Left ventricle myocardium superior (tissue), 1 donor: ENCODE measurements around the gene SLC2A13. TPM values are rescaled to one million over a fixed set of nuclear protein-coding genes. Genes with fewer than 3 reads are reported as not detected.
"Not testable (repeated sequence)": the region's sequence is repeated elsewhere in the genome, so short reads cannot be mapped to it uniquely, and the experiment has no call there.

Experiments used
- ATAC-seq: fragments of 200-7000 bp; cut with Tn5 transposase; one replicate; pipeline ENCODE4 v1.9.1; 2020; ENCODE audit warnings: mild to moderate bottlenecking, moderate library complexity
- DNase-seq: peaks from one replicate; pipeline ENCODE4 v3.0.0-alpha.2; 2020
- intact Hi-C: fragments of 100-400 bp; cut with micrococcal nuclease; formaldehyde crosslinking; loops from one replicate; pipeline ENCODE4 v1.11.0; 2022
- total RNA-seq: library from RNA; stranded (reverse); fragmentation: NEBNext Ultra II Directional; extraction: Animal tissue kit (Norgen Biotek cat#: 25700); gene quantifications from one replicate; pipeline ENCODE4 v1.2.1, GENCODE V29; 2021
- donor health status: DM: no; HTN: yes; CAD: no; lungs with severe emphysema.

The SLC2A13 gene
- total RNA-seq, 1 donor from 2014 or later: 6.2 TPM

GRCh38 chr12:39746151-39746550 is 359.7 kb downstream of the SLC2A13 start:
- intact Hi-C loops, ATAC-seq, DNase-seq: not testable (repeated sequence)

DNA sequence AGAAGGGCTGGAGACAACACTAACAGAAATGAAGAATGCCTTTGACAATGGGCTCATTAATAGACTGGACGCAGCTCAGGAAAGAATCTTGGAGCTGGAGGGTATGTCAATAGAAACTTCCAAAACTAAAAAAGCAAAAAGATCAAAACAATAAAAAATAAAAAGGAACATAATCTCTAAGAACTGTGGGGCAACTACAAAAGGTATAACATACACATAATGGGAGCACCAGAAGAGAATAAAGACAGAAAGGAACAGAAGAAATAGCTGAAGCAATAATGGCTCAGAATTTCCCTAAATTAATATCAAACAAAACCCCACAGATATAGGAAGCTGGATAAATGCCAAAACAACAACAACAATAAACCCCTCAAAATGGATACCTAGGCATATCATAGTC is 362.2 kb downstream of the SLC2A13 start:
- intact Hi-C loops: no loop called here
- DNase-seq: no peak
- ATAC-seq: no peak

DNA sequence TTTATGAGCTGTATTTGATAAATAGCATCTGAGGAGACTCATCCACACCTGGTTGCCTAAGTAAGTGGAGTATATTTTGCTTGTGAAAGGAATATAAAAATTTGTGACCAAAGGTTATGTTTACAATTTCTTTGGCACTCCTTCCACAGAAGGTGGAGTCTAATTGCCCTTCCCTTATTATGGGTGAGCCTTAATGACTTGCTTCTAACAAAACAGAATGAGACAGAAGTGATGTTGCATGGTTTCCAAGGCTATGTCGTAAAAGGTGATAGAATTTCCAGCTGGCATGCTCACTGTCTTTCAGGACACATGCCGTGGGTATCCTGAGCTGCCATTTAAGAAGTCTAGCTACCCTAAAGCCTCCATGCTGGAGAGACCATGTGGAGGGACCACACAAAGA is 369.5 kb downstream of the SLC2A13 start:
- ATAC-seq: no peak
- DNase-seq: no peak
- intact Hi-C loops: no loop called here

GRCh38 chr12:39723831-39724230 is 382.1 kb downstream of the SLC2A13 start:
- intact Hi-C loops: no loop called here
- no peak for ATAC-seq
- no peak for DNase-seq

DNA sequence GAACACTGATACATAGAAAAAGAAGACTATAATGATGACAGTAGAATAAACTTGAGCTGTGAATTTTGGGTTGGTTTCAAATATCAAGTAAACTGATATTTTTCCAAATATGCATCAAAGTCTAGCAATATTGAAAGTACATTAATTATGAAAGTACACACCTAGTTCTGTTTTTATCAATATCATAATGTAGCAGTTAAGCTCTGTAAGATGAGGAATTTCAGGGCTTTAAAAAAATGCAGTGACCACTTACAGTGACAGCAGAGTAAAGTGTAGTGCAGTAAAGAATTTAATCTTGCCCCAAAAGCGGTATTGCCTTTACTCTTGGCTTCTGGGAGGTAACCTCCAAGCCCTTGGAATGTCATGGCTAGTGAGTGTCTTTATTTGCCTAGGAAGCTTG is 383.4 kb downstream of the SLC2A13 start:
- DNase-seq: no peak
- intact Hi-C loops: no loop called here

DNA sequence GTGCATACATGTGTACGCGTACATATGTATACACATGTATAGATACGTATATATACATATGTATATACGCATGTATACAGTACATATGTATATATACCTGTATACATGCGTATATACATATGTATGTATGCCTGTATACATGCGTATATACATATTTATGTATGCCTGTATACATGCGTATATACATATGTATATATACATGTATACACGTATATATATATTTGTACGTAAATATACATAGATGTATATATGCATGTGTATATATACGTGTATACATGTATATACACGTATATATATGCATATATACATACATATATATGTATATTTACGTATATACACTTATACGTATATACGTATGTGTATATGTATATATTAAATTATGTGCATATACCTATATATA is 392.3 kb downstream of the SLC2A13 start:
- no peak for ATAC-seq
- DNase-seq: no peak
- intact Hi-C loops: no loop called here

More for the DNA sequence above, 383.4 kb downstream of the SLC2A13 start:
- ATAC-seq: no peak

DNA sequence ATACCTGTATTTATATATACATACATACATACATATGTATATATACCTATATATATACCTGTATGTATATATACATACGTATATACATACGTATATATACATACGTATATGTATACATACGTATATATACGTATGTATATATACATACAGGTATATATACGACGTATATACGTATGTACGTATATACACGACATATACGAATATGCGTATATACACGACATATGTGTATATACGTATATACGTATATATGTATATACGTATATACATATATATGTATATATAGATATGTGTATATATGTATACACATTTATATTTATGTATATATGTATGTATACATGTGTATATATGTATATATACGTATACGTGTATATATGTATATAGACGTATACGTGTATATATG is 393.5 kb downstream of the SLC2A13 start:
- intact Hi-C loops: no loop called here
- no peak for ATAC-seq
- DNase-seq: no peak

Other genes starting within 250 kb of the SLC2A13 start
- 7.3 TPM for gene LRRK2, start 118.9 kb upstream of the SLC2A13 start, total RNA-seq